HL-60/S4 (cell line): ENCODE data around the gene TEX50.
"Not testable (repeated sequence)": the region's sequence is repeated elsewhere in the genome, so short reads cannot be mapped to it uniquely, and the experiment has no call there.

Source experiments
- in situ Hi-C: fragments of 300-500 bp; cut with MboI; formaldehyde crosslinking; loops from 2 replicates; pipeline ENCODE4 v1.14.3; 2022; ENCODE audit warnings: low sequenced_read_pairs

The TEX50 gene

GRCh38 chr1:173635116-173635515, at the start of gene TEX50:
Gene TEX50 (plus strand): TSS chr1:173635338. CDS start chr1:173635522, 184 bp downstream.
- in situ Hi-C loops, result no loop called here

DNA sequence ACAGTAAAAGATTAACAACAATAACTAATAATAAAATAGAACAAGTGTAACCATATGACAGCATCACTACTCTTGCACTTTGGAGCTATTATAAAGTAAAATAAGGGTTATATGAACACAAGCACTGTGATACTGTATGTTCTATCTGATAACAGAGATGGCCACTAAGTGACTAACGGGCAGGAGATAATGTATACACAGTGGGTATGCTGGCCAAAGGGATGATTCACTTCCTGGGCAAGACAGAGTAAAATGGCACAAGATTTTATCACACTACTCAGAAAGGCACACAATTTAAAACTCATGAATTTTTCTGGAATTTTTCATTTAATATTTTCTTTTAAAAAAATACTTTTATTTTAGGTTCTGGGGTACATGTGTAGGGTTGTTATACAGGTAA, 44.6 kb upstream of the TEX50 start:
- in situ Hi-C loops, result no loop called here

- in situ Hi-C loops, result not testable (repeated sequence)
Observed at GRCh38 chr1:173591138-173591537, 44.0 kb upstream of the TEX50 start.

GRCh38 chr1:173596097-173596825, 38.9 kb upstream of the TEX50 start:
- in situ Hi-C loops, result no loop called here

GRCh38 chr1:173601588-173601987, 33.5 kb upstream of the TEX50 start:
- in situ Hi-C loops, result no loop called here

- in situ Hi-C loops, result no loop called here
Observed at GRCh38 chr1:173603056-173603591, 32.0 kb upstream of the TEX50 start, which contains the start of gene SLC9C2. Gene SLC9C2 (minus strand): TSS chr1:173603072. CDS start chr1:173601776, 1,296 bp downstream.

DNA sequence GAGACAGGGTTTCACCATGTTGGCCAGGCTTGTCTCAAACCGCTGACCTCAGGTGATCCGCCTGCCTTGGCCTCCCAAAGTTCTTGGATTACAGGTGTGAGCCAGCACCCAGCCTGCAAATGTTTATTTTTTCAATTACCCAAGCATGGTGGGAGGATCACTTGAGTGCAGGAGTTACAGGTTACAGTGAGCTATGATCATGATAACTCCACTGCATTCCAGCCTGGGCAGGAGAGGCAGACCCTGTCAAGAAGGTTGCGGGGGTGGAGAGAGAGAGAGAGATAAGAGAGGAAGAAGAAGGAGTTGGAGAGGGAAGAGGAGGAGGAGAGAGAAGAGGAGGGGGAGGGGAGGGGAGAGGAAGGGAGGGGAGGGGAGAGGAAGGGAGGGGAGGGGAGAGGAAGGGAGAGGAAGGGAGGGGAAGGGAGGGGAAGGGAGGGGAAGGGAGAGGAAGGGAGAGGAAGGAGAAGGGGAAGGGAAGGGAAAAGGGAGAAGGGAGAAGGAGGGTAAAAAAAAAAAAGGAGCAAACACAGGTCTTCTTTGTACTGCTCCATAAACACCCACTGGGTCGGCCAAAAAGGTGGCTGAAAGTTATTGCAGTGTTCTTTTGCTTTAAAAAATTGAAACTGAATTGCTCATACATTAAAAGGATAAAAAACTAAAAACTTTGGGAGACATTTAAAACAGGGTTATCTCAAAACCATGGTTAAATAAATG, 26.5 kb upstream of the TEX50 start:
- in situ Hi-C loops, result no loop called here

- in situ Hi-C loops, result not testable (repeated sequence)
Observed at GRCh38 chr1:173613086-173613485, 22.1 kb upstream of the TEX50 start.

DNA sequence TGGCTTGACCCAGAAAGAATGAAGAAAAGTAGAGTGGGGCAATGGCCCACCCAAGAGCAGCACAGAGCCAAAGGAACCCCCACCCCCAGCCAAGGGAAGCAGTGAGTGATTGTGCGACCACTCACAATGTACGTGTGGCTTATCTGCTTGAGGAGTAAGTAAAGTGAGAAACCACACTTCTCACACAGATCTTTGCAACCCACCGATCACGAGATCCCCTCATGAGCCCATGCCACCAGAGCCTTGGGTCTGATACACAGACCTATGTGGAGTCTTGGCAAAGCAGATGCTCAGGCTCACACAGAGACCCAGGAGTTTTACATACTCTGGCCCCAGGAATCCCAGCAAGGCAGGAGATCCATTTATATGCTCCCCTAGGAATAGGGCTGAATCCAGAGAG, 18.3 kb upstream of the TEX50 start:
- in situ Hi-C loops, result no loop called here

DNA sequence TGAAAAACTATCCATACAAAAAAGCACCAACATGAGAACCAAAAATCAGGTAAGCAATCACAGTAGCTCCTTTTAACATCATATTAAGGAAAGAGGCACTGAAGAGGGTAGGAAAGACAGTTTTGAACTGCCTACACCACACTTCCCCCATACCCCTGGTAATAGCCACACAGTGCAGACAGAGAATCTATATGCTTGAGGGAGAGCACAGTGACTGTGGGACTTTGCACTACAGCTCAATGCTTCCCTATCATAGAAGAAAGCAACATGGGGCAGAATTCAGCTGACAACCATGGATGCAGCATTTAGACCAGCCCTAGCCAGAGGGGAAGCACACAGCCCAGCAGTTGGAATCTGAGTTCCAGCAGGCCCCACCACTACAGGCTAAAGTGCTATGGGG, 7.9 kb upstream of the TEX50 start:
- in situ Hi-C loops, result no loop called here

GRCh38 chr1:173628888-173629287, 6.2 kb upstream of the TEX50 start:
- in situ Hi-C loops, result no loop called here

- in situ Hi-C loops, result not testable (repeated sequence)
Observed at GRCh38 chr1:173637236-173638042, 2.3 kb downstream of the TEX50 start.

DNA sequence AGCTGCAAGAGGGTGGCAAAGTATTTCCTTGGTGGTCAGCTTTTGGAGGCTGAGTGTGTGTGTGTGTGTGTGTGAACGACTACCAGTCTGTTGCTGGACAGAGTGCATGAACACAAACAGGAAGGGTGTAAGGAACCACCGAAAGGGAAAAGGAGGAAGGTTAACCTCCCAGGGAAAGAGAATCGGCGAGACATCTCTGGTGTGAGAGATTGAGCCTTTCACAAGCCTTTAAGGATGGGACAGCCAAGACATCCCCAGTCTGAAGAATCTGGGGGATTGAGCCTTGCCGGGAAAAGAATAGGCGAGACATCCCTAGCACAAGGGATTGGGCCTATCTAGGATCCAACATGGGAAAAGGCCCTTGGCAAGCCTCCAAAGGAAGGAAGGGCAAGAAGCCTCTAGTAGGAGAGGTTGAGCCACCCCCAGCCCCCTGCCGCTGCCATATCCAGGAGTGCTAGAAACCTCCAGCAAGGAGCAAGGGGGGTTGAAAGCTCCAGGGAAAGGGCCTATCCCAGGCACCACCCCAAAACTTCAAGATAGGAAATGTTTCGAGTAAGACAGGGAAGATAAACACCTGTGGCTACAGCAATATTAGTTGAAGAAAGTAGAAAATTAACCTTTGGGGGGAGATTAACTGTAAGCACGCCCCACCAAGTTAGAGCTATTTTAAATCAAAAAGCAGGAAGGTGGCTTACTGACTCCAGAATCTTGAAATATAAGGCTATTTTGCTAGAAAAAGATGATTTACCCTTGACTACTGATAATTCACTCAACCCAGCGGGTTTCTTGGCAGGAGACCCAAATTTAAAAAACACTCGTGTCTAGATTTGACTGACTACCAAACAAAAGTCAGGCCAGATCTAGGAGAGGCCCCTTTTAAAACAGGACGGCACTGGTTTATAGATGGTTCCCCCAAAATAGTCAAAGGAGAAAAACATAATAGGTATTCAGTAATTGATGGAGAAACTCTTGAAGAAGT, 3.2 kb downstream of the TEX50 start:
- in situ Hi-C loops, result no loop called here

DNA sequence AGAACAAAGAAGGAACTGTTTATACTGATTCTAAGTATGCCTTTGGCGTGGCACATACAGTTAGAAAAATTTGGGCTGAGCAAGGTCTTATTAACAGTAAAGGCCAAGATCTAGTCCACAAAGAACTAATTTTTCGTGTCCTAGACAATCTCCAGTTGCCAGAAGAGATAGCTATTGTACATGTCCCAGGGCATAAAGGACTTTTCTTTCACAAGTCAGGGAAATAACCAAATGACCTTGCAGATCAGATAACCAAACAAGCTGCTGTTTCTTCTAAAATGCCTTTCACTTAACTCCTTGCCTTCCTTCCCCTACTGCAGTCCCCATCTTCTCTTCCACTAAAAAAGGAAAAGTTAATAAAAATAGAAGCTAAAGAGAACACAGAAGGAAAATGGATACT, 4.0 kb downstream of the TEX50 start:
- in situ Hi-C loops, result no loop called here

DNA sequence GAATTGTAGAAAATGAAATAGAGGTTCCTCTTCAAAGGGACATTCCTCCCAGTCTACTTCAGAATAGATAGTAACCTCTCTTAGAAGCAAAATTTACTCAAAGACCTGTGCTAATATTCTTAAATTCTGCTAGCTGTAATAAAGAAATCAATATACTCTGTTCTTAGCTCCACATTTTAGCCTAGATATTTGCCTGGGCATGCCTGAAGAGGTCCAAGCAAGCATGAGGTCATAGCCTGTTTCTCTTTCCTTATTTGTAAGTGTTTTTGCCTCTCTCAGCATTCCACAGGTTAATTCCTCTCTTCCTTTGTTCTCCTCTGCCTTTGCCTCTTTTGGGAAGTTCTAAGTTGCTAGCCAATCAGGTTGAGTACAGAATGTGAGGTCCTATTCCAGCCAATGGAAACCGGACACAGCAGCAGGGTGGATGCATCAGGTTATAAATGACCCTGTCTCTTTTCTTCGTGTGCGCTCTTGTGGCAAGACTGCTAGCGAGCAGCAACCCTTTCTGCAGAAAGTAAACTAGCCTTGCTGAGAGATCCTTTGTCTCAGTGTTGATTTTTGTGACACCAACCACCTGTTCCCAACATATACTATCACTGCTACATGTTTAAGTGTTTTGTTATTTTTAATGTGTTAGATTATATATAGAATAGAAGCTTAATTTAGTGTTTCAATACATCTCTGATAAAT, 7.5 kb downstream of the TEX50 start:
- in situ Hi-C loops, result not testable (repeated sequence)

- in situ Hi-C loops, result no loop called here
Observed at GRCh38 chr1:173646656-173647055, 11.5 kb downstream of the TEX50 start.

DNA sequence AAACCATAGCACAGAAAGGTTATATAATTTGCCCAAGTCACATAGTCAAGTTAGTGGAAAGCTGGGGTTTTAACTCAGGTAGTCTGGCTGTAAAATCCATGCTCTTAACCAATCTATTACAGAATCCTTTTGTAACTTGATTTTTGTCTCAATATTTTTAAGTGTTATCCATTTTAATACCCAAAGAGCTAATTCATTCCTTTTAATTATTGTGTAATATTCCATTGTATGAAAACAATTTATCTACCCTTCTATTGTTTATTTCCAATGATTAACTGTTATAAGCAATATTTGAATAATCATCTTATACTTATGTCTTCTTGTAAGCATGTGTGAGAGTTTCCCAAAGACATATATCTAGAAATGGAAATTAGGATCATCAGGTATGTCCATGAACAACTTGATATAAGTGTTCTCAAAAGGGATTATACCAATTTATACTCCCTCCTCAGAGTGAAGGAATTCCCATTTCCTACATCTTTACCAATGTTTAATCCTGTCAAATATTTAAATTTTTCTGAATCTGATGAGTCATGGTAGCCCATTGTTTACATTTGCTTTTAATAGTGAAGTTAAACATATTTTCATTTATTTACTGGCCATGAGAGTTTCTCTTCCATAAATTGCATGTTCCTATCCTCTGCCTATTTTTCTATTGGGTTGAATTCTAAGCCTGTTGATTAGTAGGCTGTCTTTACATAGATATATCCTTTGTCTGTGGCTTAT, 13.9 kb downstream of the TEX50 start:
- in situ Hi-C loops, result no loop called here

GRCh38 chr1:173660306-173660705, 25.2 kb downstream of the TEX50 start:
- in situ Hi-C loops, result no loop called here

DNA sequence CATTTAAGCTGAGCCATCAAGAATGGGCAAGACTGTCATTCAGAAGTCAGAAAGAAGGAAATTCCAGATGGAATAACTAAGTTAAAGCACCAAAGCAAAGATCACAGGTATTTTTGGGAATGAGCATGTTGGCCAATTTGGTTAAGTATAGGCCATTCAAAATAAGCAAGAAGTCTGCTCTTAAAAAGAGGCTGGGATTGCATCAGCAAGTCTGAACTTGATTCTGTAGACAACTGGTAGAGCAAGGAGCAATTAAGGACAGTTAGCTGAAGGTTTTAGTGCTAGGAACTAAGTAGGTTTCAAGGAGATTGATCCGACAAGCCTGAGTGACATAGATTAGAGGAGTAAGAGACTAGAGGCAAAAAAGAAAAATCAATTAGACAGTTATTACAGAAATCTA, 26.1 kb downstream of the TEX50 start:
- in situ Hi-C loops, result no loop called here
